NK-92 treated with Interleukin-12 subunit alpha and Interleukin-12 subunit beta, amount 100 ng/mL, for 24 hours (cell line): Measurements from ENCODE around the gene PIP5K1A.
"Not testable (repeated sequence)": the region's sequence is repeated elsewhere in the genome, so short reads cannot be mapped to it uniquely, and the experiment has no call there.

Experiments
- DNase-seq: peaks from one replicate; lab custom pipeline; 2025; lab: John Stamatoyannopoulos, UW

Gene PIP5K1A

DNA sequence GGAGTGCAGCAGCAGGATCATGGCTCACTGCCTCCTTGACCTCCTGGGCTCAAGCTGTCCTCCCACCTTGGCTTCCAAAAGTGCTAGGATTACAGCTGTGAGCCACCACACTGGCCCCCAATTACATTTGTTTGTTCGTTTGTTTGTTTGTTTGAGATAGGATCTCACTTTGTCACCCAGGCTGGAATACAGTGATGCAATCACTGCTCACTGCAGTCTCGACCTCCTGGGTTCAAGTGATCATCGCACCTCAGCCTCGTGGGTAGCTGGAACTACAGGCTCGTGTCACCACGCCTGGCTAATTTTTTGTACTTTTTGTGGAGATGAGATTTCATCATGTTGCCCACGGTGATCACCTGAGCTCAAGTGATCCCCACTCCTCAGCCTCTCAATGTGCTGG, 6.3 kb upstream of the PIP5K1A start:
- no peak for DNase-seq

DNA sequence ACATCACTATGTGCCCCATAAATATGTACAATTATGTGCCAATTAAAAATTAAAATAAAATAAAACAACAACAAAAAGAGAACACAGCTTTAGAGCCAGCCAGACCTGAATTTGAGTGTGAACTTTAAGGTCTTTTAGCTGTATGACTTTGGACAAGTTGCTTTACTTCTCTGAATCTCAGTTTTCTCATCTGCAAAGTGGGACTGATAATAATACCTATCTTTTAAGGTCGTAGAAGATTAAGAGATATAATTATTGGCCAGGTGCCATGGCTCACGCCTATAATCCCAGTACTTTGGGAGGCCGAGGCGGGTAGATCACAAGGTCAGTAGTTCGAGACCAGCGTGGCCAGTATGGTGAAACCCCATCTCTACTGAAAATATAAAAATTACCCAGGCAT, 5.0 kb upstream of the PIP5K1A start:
- no peak for DNase-seq

DNA sequence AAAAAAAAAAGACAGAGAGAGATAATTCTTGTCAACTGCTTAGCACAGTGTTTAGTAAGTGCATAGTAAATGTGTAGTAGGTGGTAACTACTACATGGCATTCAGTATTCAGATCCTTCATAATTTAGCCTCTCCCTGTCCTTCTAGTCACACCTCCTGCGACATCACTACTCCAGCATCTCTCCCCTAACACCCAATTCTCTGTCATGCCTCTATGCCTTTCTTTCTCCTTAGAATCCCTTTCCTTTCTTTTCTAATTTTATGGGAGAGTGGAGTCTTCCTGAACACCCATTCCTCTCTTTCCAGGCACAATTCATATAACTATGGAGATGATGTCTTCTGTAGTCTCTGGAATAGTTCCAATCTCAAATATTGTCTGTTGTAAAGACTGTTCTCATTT, 4.5 kb upstream of the PIP5K1A start:
- no peak for DNase-seq

DNA sequence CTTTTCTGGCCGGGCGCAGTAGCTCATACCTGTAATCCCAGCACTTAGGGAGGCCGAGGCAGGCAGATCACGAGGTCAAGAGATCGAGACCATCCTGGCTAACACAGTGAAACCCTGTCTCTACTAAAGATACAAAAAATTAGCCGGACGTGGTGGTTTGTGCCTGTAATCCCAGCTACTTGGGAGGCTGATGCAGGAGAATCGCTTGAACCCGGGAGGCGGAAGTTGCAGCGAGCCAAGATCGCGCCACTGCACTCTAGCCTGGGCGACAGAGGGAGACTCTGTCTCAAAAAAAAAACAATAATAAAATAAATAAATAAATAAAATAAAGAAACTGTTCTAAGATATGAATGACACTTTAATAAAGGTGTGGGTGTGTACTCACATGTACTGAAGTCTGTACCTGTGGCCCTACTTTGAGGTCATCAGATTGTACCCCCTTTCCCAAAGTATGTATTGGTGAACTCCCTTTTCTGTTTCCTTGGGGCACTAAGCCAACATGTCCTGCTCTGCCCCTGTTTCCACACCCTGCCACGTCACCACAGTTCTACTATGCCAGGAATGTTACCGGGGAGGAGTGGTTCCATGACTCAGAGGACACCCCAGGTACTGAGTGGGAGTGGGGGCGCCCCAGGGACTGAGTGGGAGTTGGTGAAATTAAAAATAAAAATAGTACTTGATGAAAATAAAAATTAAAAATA, 3.3 kb upstream of the PIP5K1A start:
- DNase-seq, result not testable (repeated sequence)

DNA sequence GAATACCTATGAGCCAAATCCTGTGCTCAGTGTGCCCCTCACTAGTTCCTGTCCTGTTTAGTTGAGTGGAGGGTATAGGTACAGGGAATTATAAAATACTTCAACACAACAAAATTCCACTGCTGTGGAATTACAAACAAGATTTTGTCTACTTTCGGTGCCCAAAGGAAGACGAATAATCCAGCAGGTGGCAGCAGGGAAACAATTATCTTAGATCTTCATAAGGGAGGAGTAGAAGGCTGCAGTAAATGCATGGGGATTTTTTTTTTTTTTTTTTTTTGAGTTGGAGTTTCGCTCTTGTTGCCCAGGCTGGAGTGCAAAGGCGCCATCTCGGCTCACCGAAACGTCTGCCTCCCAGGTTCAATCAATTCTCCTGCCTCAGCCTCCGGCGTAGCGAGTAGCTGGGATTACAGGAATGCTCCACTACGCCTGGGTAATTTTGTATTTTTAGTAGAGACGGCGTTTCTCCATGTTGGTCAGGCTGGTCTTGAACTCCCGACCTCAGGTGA, 2.0 kb upstream of the PIP5K1A start:
- DNase-seq, result no peak

DNA sequence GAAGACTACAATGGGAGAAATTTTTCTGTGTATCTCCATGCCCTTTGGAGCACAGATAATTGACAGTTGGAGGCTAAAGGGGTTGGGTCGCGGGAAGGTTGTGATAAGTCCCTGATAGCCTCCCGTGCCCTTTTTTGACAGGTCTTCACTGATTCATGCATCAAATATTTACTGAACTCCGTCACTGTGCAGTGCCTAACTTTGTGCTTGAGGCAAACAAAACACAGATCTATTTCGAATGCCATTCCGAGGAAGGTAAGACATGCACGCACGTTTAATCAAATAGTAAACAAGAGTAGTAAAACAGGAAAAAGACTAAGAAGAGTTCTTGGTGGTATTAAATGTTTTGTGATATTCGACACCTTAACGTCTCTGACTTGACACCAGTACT, 494 bp upstream of the PIP5K1A start:
- no peak for DNase-seq

DNA sequence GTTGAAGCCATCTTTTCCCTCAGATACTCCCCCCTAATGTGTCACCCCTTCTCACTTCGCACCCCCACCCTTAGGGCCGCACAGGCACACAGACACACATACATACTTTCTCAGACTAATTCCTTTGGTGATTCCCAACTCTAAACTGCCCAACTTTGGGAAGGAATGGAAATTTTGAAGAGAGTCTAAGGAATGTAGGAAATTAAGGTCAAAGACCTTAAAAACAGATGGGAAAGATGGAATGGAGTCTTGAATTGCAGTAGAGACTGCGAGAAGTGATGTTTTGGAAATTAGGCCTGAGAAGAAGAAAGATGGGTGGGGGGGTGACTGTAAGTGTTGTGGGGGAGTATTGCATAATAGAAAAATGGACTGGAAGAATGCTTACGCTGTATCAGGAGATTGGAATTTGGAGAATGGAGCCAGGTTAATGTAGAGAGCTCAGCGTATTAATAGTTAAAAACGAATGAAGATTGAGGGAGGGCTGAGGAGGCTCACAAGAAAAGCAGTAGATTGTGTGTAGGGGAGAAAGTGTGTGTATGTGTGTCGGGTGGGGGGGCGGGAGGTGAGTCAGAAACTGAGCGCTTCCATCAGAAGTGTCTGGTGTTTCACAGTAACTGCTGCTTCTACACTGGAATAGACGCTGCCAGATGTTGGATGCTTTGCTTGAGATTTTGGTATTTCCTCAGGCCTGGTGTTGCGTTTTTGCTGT, 1.7 kb downstream of the PIP5K1A start:
- DNase-seq, result no peak

DNA sequence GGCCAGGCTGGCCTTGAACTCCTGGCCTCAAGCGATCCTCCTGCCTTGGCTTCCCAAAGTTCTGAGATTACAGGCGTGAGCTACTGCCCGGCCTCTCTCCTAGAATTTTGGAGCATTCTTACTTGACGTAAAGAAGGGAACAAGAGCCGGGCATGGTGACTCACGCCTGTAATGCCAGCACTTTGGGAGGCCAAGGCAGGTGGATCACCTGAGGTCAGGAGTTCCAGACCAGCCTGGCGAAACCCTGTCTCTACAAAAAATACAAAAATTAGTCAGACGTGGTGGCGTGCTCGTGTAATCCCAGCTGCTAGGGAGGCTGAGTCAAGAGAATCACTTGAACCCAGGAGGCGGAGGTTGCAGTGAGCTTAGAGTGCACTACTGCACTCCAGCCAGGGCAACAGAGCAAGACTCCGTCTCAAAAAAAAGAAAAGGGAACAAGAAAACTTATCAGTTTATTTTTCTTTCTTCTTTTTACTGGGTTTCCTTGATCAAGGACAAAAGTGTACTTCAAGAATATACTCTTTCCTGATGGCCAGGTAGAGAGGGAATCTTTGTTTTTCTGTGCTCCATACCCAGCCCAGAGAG, 7.1 kb downstream of the PIP5K1A start:
- DNase-seq, result not testable (repeated sequence)

DNA sequence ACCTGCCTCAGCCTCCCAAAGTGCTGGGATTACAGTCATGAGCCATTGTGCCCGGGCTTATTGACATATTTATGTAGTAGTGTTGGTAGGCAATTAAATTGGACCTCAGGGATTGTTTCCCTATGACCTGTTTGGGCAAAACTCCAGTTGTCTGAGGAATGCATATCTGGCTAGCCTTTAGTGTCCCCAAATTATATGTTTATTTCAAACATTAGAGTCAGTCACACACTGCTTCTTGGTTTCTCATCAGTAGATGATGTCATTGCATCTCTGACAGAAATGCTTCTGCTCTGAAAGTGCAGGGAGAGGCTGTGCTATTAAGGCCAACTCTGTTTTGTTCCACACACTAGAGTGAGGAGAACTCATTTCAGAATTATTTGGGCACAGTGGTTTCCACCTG, 12.5 kb downstream of the PIP5K1A start:
- DNase-seq, result no peak

DNA sequence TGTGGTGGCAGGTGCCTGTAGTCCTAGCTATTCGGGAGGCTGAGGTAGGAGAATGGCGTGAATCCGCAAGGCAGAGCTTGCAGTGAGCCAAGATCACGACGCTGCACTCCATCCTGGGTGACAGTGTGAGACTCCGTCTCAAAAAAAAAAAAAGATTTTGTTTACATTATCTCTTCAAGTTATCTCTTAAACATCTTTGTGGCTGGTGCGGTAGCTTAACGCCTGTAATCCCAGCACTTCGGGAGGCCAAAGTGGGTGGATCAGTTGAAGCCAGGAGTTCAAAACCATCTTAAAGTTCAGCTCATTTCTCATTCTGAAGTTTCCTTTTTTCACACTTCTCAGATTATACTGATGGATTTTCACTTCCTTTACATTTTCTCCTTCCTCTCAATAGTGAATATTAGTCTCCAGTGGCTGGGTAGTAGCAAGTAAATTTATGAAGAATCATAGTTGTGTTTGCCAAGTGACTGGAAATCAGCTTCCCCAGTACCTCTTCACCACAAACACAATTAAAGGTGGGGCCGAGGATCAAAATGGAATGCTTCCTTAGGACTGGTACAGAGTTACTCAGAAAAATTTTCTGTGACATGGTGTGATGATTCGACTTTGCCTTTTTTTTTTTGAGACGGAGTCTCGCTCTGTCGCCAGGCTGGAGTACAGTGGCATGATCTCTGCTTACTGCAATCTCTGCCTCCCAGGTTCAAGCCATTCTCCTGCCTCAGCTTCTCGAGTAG, 13.8 kb downstream of the PIP5K1A start:
- DNase-seq, result no peak

DNA sequence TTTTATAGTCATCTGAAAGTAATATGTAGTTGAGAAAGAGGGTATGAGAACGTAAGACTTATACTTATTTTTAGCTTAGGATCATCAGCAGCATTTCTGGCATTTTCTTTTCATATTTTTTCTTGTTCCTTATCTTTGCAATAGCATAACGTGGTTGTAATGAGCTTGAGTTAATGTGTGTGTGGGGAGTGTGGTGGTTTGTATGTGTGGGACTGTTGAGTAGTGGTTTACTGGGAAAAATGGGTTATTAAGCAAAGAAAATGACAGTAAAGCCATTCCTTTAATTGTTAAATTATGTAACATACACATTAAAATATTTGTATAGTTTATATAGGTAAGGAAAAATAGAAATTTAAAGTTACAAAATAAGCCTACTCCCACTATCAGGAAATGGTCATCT, 15.2 kb downstream of the PIP5K1A start:
- no peak for DNase-seq

DNA sequence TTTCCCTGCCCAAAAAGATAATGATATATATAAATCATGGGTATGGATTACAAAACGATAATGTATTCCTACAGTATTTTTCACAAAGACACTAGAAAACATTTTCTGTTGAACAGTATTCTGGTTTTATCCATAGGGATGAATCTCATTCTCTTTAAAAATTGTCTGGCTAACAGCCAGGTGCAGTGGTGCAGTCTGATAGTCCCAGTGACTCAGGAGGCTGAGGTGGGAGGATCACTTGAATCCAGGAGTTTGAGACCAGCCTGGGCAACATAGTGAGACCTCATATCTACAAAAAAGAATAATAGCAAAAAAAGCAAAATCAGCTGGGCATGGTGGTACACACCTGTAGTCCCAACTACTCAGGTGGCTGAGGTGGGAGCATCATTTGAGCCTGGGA, 23.3 kb downstream of the PIP5K1A start:
- DNase-seq, result no peak

DNA sequence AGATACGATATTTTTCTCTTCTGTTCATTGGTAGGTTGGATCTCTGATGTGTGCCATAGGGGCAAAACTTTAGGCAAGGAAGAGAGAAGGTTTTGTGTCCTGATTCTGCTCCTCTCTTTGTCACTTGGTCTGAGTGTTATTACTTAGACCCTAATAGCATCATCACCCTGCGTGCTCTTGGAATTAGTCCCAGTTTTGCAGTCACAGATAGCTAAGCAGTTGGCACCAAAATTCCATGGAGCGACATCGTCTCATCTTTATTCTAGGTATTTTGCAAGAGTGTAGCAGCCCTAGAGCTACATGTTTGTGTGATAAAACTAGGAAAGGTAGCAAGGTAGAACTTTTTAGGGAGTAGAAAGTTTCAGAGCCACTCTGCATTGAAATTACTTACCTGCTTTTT, 23.8 kb downstream of the PIP5K1A start:
- no peak for DNase-seq

DNA sequence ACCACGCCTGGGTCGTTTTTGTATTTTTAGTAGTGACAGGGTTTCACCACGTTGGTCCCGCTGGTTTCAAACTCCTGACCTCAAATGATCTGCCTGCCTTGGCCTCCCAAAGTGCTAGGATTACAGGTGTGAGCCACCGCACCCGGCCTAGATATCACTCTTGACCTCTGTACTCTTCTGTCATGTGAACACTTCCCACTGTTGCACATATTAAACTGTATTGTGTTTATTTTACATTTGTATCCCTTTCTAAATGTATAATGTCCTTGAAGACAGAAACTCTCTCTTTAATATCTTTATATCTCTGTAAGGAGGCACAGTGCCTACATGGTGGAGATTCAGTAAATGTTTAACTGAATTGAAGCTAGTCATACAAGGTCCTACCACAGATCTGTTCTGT, 36.9 kb downstream of the PIP5K1A start:
- DNase-seq, result no peak

DNA sequence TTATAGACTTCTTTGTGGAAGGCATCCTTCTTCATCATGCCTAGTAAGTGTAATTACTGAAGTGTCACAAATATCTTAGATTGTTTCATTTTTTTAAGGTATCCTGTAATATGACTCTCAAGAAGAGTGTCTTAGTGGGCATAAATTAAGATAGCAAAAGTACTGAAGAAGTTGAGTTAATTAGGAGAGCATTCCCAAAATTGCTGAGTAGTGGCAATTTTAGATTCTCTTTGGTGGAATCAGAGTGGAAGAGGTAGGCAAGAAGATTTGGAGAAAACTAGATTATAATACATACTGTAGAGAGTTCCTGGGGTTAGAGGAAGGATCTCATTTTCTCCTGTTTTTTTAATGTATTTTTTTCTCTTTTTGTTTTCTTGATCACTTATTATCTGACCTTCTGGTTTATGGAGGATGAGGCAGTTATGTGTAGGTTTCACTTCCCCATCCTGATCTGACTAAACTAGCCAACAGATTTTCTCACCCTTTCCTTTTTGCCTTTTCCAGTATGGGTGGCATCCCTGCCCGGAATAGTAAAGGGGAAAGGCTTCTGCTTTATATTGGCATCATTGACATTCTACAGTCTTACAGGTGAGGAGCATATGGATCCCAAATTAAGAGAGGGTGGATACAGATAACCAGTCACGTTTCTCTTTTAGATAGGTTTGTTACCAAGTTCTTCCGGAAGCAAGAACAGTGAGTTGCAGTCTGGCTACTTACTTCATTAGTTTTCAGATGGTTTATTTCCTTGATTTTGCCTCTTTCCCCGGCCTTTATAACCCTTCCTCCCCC, 39.5 kb downstream of the PIP5K1A start:
- DNase-seq, result no peak

DNA sequence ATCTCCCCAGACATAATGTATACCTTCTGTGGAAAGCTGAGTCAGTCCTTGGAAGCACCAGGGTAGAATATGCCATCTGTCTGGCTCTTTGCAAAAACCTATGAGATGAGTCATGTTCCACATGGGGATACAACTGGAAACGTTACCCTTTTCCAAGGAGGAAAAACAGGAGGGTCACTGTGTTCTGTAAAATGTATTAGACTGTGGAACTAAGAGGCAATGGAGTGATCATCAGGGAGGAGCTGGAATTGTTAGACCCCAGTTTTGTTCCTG, 40.1 kb downstream of the PIP5K1A start:
- no peak for DNase-seq

DNA sequence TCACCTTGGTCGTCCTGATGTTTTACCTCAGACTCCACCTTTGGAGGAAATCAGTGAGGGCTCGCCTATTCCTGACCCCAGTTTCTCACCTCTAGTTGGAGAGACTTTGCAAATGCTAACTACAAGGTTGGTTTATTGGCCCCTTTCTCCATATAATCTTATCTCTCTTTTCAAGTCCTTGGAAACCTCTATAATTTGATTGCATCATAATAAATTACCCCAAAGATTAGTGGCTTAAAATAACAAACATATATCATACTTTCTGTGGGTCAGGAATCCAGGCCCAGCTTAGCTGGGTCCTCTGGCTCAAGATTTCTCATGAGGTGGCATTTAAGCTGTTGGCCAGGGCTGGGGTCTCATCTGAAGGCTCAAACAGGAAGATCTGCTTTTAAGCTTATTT, 44.1 kb downstream of the PIP5K1A start:
- no peak for DNase-seq

DNA sequence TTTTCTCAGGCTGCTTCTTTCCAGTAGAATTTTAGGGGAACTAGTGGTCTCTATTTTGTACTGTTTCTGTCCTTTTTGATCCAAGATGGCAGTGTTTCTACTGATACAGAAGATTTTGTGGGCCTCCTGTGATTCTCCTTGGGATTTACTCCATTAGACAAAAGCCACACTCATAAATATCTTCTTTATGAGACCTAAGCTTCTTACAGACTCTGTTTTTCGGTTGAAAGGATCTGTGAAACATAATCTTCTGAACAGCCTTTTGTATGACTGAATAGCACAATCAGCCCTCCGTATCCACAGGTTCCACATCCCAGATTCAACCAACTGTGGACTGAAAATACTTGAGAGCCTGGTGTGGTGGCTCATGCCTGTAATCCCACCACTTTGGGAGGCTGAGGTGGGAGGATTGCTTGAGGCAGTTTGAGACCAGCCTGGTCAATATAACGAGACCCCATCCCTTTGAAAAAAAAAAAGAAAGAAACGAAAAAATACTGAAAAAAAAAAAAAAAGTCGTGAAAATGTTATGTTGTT, 45.4 kb downstream of the PIP5K1A start:
- DNase-seq, result no peak

DNA sequence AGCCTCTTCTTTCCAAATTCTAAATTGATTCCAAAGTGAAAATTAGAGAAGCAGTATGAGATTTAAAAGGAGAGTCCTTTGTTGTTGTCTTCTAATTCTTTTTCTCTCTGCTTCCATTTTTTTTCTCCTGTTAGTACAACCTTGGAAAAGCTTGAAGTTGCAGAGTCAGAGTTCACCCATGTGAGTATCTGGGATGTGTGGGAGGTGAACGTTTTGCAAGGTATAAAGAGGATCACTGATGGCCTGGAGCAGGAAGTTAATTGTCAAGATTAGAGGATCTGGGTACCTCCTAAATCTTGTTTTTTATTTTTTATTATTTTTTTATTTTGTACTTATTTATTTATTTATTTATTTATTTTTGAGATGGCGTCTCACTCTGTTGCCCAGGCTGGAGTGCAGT, 48.4 kb downstream of the PIP5K1A start:
- DNase-seq, result no peak

DNA sequence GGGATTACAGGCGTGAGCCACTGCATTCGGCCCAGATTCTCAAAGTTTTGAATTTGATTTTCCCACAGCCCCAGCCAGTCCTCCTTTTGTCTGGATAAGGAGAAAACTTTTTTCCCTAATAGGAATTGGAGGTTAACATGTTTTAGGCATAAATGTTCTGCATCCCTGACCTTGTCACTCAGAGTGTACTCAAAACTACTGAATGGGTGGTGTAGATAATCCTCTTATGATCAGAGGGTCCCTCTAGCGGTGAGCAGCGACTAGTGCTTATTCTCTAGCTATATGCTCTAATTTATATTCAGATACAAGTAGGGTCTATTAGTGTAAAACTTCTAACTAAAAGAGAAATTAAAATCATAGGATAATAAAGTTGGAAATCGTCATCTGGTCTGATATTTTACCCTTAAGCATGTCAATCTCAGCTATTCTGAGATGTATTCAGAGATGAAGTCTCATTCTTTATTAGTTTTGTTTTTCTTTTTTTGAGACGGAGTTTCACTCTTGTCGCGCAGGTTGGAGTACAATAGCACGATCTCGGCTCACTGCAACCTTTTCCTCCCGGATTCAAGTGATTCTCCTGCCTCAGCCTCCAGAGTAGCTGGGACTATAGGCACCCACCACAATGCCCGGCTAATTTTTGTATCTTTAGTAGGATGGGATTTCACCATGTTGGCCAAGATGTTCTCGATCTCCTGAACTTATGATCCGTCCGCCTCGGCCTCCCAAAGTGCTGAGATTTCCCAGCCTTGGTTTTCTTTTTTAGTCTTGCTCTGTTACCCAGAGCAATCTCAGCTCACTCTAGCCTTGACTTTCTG, 53.5 kb downstream of the PIP5K1A start:
- DNase-seq, result peak; percentile 23
